Heart left ventricle (tissue), 13 donors: ENCODE measurements around the gene LAMP5.

Experiments
- CTCF ChIP-seq, 12 donors: fragments of 200-600 bp; sonication (generic) in 4 of 12; IDR thresholded peaks; one replicate each; pipeline versions ENCODE4 v1.5.0 to v1.8.0; 2018 to 2022; ENCODE audit warnings: antibody characterized with exemption in 12 of 12, mild to moderate bottlenecking in 5 of 12
- POLR2A ChIP-seq, 2 donors: fragments of 450-650 bp; IDR thresholded peaks; one replicate each; pipeline ENCODE4 v1.6.1; 2017; ENCODE audit warnings: antibody characterized with exemption in 2 of 2, mild to moderate bottlenecking in 2 of 2, moderate library complexity in 2 of 2
- donor health status: ischemic (EF 13 %, LVEDD 7.1; RV severe dilation, severe dysfunction).
- donor health status: DM: no; HTN: yes; CAD: no.
- donor health status: DM: no; HTN: no; CAD: no.
- donor health status: ischemic (EF 25% LVEDD 6.9; RV normal size, moderate dysfunction).
- donor health status: ischemic (EF 25% LVEDD 5.7; RV mildly dilated, moderate dysfunction).
- donor health status: ischemic (EF 35%, LVEDD 5.7; RV mildly dilated, moderate dysfunction).
- donor health status: nonischemic (EF 11% LVEDD 7.7; RV severe dilation, severe dysfunction).
- donor health status: DM: yes; HTN: yes; CAD: no.
- donor health status: PGD.
- donor health status: ischemic (EF 29% LVEDD 5.4; RV normal size, mild dysfunction).
- donor health status: nonischemic (EF 23%, LVEDD 6.1; RV moderate dilation, normal function).

DNA sequence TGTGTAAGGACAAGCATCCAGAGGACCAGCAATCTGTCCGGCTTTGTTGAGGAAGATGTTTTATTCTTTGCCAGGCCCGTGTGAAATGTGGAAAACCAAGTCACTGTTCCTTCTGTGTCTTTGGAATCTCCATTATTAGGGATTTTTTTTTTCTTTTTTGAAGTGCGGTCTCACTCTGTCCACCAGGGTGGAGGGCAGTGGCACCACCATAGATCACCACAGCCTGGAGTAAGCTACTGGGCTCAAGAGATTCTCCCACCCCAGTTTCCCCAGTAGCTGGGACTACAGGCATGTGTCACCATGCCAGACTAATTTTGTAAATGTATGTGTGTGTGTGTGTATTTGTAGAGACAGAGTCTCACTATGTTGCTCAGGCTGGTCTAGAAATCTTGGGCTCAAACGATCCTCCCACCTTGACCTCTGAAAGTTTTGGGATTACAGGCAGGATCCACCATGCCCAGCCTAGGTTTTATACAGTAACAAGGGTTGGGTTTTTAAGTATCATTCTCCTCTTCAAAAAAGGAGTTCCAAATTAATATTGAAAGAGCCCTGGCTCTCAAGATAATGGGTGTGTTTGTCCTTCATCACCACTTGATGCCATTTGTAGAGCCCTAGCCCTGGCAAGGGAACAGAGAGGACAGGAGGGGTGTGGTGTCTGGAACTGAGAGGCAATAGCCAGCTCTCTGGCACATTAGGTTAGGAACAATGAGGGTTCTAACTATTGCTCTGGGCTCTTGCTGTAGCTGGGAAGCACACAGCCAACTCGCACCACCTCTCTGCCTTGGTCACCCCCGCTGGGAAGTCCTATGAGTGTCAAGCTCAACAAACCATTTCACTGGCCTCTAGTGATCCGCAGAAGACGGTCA lies 3.1 kb downstream of the LAMP5 start:
- TF ChIP-seq CTCF (IDR thresholded peaks at IDR 0.05), result no peak
- no peak for TF ChIP-seq POLR2A (IDR thresholded peaks at IDR 0.05)
